AG09319 (cell line): ENCODE results near the gene ANTKMT.

Experiments
- DNase-seq: peaks from one replicate; pipeline ENCODE4 v3.0.0-alpha.2; 2010; ENCODE audit warnings: low read depth; ENCODE audit errors: extremely low read depth
- TF ChIP-seq, protein P1 (sequence below): IDR thresholded peaks from 2 replicates; pipeline ENCODE4 v1.5.1; 2011; ENCODE audit warnings: low read depth, mild to moderate bottlenecking, inconsistent platforms, low read length, moderate library complexity

ANTKMT gene

GRCh38 chr16:756428-756827 is 35.5 kb downstream of the ANTKMT start:
- TF ChIP-seq, protein P1, sequence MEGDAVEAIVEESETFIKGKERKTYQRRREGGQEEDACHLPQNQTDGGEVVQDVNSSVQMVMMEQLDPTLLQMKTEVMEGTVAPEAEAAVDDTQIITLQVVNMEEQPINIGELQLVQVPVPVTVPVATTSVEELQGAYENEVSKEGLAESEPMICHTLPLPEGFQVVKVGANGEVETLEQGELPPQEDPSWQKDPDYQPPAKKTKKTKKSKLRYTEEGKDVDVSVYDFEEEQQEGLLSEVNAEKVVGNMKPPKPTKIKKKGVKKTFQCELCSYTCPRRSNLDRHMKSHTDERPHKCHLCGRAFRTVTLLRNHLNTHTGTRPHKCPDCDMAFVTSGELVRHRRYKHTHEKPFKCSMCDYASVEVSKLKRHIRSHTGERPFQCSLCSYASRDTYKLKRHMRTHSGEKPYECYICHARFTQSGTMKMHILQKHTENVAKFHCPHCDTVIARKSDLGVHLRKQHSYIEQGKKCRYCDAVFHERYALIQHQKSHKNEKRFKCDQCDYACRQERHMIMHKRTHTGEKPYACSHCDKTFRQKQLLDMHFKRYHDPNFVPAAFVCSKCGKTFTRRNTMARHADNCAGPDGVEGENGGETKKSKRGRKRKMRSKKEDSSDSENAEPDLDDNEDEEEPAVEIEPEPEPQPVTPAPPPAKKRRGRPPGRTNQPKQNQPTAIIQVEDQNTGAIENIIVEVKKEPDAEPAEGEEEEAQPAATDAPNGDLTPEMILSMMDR = no peak
- no peak for DNase-seq

DNA sequence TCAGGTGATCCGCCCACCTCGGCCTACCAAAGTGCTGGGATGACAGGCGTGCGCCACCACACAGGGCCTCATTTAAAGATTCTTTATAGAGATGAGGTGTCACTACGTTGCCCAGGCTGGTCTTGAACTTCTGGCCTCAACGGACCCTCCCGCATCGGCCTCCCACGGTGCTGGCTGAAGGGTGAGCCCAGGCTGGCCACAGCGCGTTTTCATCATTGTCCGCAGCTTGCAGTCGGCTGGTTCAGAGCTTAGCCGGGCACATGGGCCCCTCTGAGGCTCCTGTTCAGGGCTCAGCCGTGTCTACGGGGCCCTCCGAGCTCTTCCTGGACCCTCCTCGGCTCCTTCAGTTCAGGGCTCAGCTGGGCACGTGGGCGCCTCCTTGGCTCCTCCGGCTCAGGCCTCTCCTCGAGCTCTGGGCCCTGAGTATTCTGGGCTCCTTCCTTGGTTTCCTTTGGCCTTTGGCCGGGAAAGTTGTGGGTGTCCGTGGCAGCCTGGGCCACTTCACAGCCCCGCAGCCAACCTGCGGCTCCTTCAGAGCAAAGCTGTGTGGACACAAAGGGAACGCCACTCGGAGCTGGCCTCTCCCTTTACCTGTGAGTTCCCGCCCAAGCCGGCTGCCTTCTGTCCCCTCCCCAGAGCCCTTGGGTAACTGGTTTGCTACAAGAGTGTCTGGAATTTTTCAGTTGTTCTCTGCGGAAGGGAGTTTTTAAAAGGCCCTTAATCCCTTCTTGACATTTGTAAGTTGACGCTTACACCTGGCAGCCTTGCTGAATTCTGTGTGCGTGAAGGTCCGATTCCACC is 38.4 kb downstream of the ANTKMT start:
- TF ChIP-seq, protein P1 = no peak
- no peak for DNase-seq

DNA sequence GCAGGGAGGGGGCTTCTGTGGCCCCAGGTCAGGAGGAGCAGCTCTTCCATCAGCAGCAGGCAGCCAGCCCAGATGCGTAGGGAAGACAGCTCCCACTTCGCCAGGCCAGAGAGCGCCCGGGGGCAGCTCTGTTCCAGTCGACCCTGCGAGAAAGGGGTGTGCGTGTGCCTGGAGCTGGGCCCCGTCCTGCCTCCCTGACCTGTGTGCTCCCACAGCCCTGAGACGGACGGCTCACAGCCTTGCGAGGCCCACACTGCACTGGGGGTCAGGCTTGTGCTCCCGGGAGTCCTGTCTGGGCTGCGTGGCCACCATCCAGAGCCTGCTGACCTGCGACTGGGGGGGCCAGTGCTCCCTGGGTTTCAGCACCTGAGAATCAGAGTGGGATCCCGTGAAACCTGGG is 39.1 kb downstream of the ANTKMT start:
- TF ChIP-seq, protein P1 = no peak
- no peak for DNase-seq

- DNase-seq = no peak
- TF ChIP-seq, protein P1 = no peak
Observed at GRCh38 chr16:760545-761343, 39.8 kb downstream of the ANTKMT start, which contains the start of gene MSLN. Gene MSLN (plus strand): TSS chr16:760734. CDS start chr16:762681, 1,947 bp downstream.

DNA sequence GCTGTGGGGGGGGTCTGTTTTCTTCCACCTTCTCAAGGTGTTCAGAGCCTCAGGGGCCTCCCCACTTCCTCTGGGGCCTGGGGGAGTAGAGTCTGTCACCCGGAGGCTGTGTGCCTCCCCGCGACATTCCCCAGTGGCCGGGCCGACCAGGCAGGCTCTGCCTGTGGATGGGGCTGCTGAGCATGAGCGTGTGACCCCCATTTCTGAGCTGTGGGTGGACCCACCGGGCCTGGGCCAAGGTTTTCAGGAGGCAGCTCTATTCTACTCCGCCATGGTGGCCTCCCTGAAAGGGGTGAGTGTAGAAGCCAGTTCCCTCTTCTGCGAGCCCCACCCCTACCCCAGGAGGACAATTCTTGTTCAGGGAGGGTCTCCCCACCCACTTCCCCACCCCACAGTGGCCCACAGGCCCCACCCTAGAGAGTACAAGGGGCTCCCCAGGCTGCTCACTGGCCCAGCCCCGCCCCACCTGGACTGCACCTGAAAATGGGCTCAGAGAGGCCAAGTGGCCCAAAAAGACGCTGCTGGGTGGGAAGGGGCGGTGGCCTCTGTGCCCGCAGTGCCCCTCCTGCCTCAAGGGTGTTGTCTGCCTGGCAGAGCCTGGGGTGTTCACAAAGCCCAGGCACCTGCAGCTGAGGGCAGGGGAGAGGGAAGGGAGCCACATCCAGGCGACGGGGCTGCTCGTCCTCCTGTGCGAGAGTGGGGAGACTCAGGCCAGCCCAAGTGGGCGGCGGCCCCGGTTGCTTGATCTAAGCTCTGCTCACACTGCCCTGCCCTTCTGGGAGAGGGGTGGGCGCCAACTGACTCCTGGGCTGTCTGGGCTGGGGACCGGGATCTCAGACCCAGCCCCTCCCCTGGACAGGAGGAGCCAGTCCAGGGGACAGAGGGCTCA is 40.9 kb downstream of the ANTKMT start:
- no peak for DNase-seq
- TF ChIP-seq, protein P1 = no peak

DNA sequence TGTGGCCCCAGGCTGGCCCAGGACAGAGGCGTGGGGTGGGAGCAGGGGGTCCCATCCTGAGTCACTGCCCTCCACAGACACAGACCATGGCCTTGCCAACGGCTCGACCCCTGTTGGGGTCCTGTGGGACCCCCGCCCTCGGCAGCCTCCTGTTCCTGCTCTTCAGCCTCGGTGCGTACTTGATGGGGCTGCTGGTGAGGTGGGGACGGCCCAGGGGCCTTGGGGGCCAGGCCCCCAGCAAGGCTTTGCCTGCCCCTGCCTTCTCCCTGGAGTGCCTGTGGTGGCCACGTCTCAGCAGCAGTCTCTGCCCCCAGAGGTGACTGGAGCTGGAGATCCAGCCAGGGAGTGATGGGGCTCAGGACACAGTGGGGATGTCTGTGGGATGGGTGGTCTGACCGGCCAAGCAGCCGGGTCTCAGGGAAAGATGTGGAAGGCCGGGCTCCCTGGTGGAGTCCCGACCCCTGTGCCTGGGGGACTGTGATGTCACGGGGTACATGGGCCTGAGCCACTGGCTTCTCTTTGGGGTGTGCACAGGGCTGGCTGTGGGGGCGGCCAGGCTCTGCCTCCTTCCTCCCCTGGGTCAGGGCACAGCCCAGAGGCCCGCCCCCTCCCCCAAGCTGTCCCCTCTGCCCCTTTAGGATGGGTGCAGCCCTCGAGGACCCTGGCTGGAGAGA is 41.8 kb downstream of the ANTKMT start:
- TF ChIP-seq, protein P1 = no peak
- DNase-seq = no peak
